RWPE1 (cell line): Measurements from ENCODE around the gene POLR2F.

ENCODE experiments used
- CTCF ChIA-PET: fragments of 350-600 bp; sonication (Branson Sonifier 250); formaldehyde crosslinking; extraction: SDS; loops from one replicate; lab custom pipeline; 2021; lab: Yijun Ruan, JAX
- POLR2A ChIA-PET: fragments of 400-600 bp; formaldehyde crosslinking; extraction: SDS; loops from one replicate; lab custom pipeline; 2020; ENCODE audit warnings: antibody characterized with exemption; ENCODE audit not compliant: low non-redundant PET; lab: Yijun Ruan, JAX
- DNase-seq: peaks from one replicate; pipeline ENCODE4 v3.0.0; 2012; ENCODE audit warnings: low spot score
- H3K27ac ChIP-seq: fragments of 450-650 bp; 2 replicates; pipeline ENCODE4 v1.5.1; 2017
- TF ChIP-seq, protein P1 (sequence below): fragments of 450-650 bp; conservative IDR thresholded peaks from 2 replicates; pipeline ENCODE4 v1.5.1; 2017; ENCODE audit warnings: low read depth, mild to moderate bottlenecking

Gene POLR2F

DNA sequence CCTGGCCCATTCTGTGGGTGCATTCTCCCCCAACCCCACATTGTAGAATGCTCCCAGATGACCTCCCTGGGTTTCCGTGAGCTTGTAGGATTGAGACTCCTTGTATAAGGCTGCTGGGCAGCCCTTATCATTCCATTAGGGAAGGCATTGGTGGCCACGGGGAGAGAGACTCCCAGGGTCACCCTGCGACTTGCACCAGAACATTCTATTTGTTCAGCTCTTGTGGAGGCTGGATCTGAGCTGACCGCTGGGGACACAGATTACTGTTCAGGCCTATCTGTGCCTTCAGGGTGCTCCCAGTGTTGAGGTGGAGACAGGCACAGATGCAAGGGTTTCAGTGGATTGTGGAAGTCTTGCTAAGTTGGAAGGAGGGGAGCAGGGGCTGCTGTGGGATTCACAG, 29.6 kb upstream of the POLR2F start:
- H3K27ac ChIP-seq = peak overlapping the region; percentile 82
- DNase-seq = no peak
- CTCF ChIA-PET = interaction anchor here (0.5 kb wide), 1 partner anchor 107 kb away, joined by 3 read pairs; no protein-coding TSS in a partner anchor
- POLR2A ChIA-PET = interaction anchor here (0.5 kb wide), 1 partner anchor 637 kb away, joined by 3 read pairs; no protein-coding TSS in a partner anchor
- TF ChIP-seq, protein P1, sequence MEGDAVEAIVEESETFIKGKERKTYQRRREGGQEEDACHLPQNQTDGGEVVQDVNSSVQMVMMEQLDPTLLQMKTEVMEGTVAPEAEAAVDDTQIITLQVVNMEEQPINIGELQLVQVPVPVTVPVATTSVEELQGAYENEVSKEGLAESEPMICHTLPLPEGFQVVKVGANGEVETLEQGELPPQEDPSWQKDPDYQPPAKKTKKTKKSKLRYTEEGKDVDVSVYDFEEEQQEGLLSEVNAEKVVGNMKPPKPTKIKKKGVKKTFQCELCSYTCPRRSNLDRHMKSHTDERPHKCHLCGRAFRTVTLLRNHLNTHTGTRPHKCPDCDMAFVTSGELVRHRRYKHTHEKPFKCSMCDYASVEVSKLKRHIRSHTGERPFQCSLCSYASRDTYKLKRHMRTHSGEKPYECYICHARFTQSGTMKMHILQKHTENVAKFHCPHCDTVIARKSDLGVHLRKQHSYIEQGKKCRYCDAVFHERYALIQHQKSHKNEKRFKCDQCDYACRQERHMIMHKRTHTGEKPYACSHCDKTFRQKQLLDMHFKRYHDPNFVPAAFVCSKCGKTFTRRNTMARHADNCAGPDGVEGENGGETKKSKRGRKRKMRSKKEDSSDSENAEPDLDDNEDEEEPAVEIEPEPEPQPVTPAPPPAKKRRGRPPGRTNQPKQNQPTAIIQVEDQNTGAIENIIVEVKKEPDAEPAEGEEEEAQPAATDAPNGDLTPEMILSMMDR = no peak

GRCh38 chr22:37924386-37925065, 29.0 kb upstream of the POLR2F start:
- ChIA-PET CTCF (interaction anchor here (0.7 kb wide), 1 partner anchor 10 kb away, joined by 3 read pairs; no protein-coding TSS in a partner anchor), POLR2A (no interaction called here)
- no peak for DNase-seq
- H3K27ac ChIP-seq = peak overlapping the region; percentile 82
- TF ChIP-seq, protein P1 = no peak

DNA sequence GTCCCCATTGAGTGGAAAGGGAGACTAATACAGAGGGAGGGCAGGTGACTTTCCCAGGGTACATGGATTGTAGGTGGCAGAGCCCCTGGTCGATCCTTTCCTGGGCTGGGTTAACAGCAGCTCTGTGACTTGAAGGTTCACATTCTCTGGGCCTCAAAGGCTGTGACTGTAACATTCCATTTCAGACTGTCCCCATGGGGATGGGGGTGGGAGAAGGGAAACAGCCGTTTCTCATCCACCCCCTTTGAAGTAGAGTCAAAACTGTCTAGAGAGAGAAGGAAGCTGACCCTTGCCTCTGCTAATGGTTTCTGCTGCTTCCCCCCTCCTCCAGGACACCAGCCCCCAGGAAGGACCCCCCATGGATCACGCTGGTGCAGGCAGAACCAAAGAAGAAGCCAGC, 28.2 kb upstream of the POLR2F start:
- CTCF ChIA-PET = interaction anchor here (0.7 kb wide), 1 partner anchor 9 kb away, joined by 3 read pairs; no protein-coding TSS in a partner anchor

DNA sequence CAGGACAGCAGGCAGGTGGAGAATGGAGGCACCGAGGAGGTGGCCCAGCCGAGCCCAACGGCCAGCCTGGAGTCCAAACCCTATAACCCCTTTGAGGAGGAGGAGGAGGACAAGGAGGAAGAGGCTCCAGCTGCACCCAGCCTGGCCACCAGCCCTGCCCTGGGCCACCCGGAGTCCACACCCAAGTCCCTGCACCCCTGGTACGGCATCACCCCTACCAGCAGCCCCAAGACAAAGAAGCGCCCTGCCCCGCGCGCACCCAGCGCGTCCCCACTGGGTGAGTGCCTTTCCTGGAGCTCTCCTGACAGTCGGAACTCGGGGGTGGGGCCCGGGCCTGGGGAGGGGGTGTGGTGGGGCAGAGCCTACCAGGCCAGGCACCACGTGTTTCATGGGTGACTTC, 27.7 kb upstream of the POLR2F start:
- no peak for DNase-seq
- CTCF ChIA-PET = no interaction called here
- POLR2A ChIA-PET = no interaction called here
- TF ChIP-seq, protein P1 = no peak
- peak overlapping the region; percentile 82 for H3K27ac ChIP-seq

More for the DNA sequence above, 28.2 kb upstream of the POLR2F start:
- TF ChIP-seq, protein P1 = no peak
- H3K27ac ChIP-seq = peak overlapping the region; percentile 82
- POLR2A ChIA-PET = no interaction called here
- no peak for DNase-seq

- CTCF ChIA-PET = interaction anchor here (0.7 kb wide), 1 partner anchor 39 kb away, joined by 4 read pairs; no protein-coding TSS in a partner anchor
- peak overlapping the region; percentile 82 for H3K27ac ChIP-seq
- DNase-seq = no peak
- TF ChIP-seq, protein P1 = no peak
- POLR2A ChIA-PET = interaction anchor here (0.6 kb wide), 1 partner anchor 361 kb away, joined by 7 read pairs; no protein-coding TSS in a partner anchor
These were observed 27.1 kb upstream of the POLR2F start for GRCh38 chr22:37926358-37926757.

GRCh38 chr22:37926771-37927636, 26.5 kb upstream of the POLR2F start:
- H3K27ac ChIP-seq = peak overlapping the region; percentile 82
- CTCF ChIA-PET = interaction anchor here (0.7 kb wide), 1 partner anchor 40 kb away, joined by 4 read pairs; no protein-coding TSS in a partner anchor

More at GRCh38 chr22:37926771-37927636, 26.5 kb upstream of the POLR2F start:
- TF ChIP-seq, protein P1 = no peak
- POLR2A ChIA-PET = interaction anchor here (0.6 to 1.0 kb wide), 2 partner anchors 11 to 362 kb away, joined by 3 to 7 read pairs; no protein-coding TSS in a partner anchor
- DNase-seq = no peak
